HG02981 (cell line): ENCODE results near the gene FNBP1.

Experiments
- ATAC-seq: cut with Tn5 transposase; IDR thresholded peaks from one replicate; pipeline ENCODE4 v1.9.1; 2021; ENCODE audit warnings: mild to moderate bottlenecking, moderate library complexity; ENCODE audit not compliant: unreplicated experiment

Gene FNBP1

DNA sequence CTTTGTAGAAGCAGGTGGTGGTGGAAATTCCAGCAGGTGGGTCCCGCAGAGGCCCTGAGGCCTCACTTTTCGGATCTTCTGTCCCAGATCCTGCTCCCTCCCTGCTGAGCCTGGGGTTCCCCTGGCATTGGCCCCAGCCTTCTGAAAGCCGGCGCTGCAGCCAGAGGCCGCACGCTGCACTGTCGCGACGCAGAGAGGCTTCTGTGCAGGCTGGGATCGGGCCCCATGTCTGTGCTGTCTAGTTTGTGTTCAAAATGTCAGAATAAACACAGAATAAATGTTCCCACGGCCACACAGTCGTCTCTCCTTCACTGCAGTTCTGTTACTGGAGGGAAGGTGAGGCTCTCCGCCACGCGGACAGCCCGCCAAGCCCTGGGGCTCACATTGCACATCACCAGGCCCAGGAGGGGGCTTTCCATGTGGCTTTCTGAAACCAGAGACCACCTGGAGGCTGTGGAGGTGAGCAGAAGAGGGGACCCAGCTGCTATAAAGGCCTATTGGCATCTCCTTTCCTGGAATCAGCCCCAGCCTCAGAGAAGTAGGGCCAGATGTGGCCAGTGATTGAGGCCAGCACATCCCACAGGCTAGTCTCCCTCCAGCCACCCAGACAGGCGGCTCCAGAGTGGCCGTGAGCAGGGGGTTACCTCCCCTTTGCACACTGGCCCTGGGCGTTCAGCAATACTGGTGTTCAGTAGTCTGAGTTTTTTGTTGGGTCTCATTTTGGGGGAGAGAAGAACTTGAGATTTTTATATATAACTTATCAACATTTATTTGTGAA, 161.3 kb downstream of the FNBP1 start:
- ATAC-seq = no peak

DNA sequence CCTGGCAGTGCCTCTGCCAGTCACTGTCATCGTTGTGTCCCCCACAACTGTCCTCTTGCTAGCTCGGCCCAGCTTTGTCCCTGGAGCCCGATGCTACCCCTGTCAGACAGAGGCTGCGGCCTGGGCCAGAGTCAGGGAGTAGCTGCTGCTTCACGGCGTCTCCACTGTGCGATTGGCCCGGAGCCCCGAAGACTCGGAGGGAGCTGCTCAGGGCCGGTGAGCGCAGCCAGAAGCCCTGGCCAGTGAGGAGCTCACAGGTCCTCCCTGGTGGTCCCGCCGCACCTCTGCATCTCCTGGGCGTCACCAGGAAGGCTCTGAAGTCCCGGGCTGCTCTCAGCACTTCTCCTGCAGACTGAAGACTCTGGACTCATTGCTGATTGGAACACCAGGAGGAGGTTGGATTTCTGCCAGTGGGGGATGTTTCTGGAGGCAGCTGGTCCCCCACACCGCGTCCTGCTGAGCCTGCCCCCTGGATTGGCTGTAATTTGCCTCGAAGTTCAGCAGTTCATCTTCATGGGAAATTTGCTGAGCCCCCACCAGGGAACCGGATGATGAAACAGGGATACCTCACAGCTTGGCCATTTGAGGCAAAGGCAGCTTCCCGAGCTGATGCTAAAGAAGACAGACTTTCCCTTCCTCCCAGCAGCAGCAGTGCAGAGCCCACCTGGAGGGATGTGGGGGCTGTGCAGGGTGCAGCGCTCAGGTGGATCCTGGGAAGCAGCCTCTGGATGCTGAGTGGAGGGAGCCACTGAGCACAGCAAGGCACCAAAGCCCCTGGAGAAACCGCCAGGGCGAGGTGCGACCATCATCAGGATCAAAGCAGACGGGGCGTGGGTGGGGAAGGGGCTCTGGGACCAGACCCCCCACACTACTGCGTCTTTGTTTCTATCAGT, 162.1 kb downstream of the FNBP1 start:
- ATAC-seq = no peak

DNA sequence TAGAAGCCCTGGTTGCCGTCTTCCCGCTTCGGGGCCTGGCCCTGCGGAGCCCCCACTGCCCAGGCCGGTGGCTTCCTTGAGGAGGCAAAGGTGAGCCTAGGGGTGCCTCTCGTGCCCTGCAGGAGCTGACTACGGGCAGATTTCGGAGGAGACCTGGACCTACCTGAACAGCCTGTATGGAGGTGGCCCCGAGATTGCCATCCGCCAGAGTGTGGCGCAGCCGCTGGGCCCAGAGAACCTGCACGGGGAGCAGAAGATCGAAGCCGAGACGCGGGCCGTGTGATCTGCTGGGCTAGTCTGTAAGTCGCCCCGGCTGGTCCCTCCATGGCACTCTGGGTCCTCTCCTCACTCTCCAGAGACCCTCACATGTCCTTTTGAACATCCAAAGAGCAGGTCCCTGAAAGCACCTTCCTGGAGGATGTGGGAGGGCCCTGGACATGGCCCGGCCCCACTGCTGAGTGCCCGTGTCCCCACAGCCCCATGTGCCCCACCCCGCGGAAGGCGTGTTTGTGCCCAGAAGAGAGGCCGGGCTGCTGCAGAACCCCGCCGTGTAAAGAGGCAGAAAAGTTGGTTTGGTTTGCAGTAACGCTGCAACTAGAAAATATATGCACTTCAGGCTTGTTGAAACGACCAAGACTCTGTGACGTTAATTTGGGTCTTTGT, 162.9 kb downstream of the FNBP1 start:
- ATAC-seq = no peak

DNA sequence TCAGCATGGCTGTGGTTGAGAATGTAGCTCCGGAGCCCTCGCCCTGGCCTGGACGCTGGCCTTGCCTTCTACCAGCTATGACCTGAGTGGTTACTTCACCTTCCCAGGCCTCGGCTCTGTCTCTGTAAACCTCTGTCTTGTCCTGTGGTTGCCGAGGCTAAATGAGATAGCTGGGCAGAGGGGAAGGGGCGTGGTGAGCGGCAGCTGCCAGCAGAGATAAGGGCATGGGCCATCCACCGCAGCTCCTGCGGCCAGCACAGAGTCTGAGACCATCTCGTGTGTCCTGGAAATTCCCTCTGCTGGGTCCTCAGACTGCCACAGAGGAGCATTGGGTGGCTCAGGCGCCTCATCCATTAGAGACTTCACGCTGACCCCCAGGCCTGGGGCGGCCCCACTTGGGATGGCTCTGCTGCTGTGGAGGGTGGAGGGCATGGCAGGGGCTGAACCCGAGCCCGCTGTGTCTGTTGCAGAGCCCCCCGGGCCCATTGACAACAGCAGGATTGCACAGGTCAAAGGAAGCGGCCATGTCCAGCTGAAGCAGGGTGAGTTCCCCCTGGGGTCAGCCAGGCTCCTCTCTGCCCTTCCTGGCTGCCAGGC, 163.8 kb downstream of the FNBP1 start:
- ATAC-seq = no peak

DNA sequence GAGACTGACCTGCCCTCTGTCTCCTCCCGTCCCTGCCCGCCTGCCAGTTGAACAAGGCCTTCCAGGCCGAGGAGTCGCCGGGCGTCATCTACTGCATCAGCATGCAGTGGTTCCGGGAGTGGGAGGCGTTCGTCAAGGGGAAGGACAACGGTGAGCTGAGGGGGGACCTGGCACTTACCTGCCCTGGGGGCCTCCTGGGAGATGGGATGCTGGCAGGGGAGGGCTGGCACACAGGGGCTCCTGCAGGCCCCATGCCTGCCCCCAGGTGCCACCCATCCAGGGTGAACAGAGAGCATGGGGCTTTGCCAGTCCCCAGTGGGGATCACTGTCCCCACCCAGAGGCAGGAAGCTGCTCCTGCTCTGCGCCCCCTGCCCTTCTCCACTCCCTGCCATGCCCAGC, 164.7 kb downstream of the FNBP1 start:
- no peak for ATAC-seq

DNA sequence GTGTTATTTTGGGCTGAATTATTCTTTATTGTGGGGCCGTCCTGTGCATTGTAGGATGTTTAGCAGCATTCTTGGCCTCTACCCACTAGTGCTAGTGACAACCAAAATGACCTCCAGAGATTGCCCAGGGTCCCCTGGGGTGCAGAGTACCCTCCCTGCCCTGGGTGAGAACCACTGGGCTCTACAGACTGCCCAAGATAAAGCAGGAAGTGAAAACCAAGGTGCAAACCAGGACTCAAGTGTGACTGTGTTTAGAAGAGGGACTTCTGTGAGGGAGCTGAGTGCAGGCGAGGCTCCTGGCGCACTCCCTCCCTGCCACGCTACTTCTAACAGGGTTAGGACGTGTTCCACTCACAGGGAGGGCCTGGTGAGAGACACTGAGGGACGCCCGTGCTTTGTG, 166.2 kb downstream of the FNBP1 start:
- ATAC-seq = no peak

DNA sequence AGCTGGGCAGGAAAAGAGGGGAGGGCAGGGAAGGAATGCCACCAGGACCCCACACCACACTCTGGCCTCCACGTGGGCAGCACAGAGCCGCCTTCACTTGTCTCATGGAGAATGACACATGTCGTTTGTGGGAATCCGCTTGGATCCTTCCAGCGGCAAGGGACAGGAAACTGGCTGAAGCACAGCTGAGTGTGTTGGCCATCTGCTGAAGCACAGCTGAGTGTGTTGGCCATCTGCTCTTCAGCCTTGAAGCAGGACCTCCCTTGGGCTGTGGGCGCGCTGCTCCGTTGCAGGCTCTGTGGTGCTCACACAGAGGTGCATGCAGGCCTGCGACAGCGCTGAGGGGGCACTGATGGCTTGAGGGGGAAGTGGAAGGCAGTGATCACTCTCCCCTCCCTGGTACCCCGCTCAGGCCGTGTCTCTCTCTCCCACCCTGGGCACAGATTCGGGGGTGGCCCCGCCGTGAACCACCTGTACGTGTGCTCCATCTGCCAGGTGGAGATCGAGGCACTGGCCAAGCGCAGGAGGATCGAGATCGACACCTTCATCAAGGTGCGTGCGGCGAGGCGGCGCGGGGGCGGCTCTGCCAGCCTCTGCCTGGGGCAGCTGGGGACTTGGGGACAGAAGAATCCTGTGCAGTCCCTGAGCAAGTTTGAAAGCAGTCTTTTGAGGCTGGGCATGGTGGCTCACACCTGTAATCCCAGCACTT, 167.1 kb downstream of the FNBP1 start:
- ATAC-seq = no peak

DNA sequence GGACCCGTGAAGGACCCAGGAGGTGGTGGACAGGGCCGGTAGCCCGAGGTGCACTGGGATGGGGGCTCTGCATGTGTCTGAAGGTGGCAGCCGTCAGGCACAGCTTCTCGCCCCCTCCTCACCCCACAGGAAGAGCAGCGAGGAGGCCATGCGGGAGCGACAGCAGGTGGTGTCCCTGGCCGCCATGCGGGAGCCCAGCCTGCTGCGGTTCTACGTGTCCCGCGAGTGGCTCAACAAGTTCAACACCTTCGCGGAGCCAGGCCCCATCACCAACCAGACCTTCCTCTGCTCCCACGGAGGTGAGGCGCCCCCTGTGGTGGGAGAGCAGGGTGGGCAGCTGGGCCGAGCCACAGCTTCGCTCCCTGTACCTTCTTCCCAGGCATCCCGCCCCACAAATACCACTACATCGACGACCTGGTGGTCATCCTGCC, 167.8 kb downstream of the FNBP1 start:
- no peak for ATAC-seq

DNA sequence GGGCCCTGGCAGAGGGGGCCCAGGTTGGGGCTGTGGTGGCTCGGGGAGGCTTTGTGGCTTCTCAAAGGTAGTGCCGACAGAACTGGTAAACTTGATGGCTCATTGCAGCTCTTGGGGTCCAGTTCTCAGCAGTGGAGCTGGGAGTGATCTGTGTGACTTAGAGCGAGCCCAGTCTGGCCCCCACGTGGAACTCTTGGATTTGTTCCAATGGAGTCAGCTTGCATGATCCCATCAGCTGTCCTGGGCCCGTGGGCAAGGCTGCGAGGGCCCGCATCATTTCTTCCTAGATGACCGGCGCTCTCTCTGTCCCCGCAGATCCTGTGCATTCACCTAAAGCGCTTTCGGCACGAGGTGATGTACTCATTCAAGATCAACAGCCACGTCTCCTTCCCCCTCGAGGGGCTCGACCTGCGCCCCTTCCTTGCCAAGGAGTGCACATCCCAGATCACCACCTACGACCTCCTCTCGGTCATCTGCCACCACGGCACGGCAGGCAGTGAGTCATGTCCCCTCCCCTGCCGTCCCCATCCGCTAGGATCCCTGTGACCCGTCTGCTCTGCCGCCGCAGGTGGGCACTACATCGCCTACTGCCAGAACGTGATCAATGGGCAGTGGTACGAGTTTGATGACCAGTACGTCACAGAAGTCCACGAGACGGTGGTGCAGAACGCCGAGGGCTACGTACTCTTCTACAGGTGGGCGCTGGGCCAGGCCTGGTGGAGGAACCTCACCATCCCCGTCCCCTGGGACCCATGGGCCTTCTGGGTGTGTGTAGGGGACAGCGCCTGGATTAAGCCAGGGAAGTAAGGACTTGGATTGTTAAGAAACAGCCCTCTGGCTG, 168.5 kb downstream of the FNBP1 start:
- no peak for ATAC-seq

DNA sequence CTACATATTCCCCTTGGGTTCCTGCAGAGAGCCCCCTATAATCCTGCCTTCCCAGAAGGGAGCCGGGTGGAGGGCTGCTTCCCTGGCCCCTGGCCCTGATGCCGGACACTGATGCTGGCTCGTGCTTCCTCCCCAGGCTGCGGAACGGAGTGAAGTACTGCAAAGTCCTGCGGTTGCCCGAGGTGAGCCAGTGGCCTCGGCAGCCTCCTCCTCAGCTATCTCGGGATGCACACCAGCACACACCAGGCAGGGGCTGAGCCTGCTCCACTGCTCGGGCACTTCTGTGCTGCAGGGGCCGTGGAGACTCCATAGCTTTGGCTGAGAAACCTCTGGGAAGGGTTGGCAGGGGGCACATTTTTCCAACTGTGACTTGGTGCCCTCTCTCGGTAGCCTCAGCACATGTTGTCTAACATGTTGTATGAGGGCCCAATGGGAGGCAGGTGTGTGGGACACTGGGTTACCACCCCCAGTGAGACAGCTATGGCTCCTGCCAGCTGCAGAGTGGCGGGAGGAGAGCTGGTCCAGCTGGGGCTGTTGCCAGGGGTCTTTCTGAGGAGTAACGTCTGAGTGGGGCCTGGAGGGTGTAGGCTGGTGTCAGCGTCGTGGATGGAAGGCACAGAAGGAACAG, 169.3 kb downstream of the FNBP1 start:
- ATAC-seq = no peak

DNA sequence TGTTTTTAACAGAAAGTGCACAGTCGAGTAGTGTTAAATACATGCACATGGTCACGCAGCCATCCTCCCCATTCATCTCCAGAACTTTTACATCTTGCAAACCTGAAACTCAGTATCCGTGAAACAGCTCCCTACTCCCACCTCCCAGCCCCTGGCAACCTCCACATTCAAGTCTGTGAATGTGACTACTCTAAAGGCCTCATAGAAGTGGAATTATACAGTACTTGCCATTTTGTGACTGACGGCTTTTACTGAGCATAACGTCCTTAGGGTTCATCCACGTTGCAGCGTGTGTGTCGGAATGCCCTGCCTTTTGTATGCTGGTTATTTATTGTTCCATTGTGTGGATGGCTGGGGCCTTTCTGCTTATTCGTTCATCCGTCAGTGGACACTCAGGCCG, 171.9 kb downstream of the FNBP1 start:
- ATAC-seq = no peak

DNA sequence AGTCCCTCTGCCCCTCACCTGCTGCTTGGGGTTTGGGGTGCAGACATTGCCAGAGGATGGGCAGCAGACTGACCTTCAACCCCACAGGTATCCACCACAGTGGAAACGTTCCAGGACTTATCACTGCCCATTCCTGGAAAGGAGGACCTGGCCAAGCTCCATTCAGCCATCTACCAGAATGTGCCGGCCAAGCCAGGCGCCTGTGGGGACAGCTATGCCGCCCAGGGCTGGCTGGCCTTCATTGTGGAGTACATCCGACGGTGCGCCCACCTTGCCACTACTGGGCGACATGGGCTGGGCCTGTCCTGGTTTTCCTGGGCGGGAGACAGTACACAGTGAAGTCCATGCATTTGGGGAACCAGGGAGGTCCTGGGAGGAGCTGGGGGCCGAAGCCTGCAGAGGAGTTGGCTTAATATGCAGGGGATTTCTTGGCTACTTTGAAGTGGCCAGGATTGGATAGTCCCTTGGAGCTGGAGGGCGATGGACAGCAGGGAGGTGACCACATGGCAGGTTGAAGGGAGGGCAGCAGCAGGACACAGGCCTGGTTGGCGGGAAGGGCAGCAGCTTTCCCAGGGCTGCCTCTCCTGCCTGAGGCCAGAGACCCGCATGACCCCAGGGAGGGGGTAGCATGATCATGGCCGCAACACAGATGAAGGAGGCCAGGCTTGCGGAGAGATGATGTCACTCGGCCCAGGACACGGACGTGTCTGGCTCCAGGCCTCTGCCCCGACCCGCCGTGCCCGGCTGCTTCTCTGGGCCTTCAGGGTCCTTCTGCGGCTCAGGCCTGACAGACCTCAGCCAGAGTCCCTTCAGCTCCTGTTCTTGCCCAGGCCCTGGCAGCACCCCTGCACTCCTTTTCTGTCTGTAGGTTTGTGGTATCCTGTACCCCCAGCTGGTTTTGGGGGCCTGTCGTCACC, 173.1 kb downstream of the FNBP1 start:
- ATAC-seq = no peak

DNA sequence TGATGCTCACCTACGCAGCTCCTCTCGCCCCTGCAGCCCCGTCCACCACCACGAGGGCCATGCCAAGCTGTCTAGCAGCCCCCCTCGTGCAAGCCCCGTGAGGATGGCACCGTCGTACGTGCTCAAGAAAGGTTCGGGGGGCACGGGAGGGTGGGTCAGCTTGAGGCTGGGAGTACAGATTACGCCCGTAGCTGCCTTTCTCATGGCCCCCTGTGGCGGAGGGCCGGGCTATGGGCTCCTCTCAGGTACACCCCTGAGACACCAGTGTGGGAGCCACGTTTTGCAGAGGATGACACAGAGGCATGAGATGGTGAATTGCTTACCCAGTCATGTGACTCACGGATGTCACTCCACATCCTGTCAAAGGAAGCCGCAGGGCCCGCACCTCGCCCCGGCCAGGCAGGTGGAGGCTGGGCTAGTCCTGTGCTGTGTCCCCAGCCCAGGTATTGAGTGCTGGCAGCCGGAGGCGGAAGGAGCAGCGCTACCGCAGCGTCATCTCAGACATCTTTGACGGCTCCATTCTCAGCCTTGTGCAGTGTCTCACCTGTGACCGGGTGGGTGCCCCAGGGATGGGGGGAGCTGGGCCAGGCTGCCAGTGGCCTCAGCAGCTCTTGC, 174.0 kb downstream of the FNBP1 start:
- ATAC-seq = no peak

DNA sequence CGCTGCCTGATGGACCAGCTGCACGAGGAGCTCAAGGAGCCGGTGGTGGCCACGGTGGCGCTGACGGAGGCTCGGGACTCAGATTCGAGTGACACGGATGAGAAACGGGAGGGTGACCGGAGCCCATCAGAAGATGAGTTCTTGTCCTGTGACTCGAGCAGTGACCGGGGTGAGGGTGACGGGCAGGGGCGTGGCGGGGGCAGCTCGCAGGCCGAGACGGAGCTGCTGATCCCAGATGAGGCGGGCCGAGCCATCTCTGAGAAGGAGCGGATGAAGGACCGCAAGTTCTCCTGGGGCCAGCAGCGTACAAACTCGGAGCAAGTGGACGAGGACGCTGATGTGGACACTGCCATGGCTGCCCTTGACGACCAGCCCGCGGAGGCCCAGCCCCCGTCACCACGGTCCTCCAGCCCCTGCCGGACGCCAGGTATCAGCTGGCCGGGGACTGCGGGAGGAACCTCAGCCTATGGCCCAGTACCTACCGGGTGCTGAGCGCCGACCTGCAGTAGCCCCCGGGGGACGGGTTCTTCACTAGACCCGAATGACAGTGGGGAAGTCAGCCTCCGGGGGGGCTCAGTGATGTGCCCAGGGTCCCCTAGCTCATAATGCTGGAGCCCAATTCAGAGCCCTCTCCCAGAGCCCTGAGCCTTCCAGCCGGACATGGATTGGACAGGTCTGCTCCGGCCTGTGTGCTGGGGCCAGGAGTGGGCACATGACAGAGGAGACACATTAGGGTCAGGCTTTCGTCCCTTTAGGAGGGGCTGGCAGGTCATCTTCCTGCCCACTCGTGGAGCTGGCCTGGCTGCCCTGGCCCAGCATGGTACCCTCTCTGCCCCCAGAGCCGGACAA, 174.7 kb downstream of the FNBP1 start:
- no peak for ATAC-seq

DNA sequence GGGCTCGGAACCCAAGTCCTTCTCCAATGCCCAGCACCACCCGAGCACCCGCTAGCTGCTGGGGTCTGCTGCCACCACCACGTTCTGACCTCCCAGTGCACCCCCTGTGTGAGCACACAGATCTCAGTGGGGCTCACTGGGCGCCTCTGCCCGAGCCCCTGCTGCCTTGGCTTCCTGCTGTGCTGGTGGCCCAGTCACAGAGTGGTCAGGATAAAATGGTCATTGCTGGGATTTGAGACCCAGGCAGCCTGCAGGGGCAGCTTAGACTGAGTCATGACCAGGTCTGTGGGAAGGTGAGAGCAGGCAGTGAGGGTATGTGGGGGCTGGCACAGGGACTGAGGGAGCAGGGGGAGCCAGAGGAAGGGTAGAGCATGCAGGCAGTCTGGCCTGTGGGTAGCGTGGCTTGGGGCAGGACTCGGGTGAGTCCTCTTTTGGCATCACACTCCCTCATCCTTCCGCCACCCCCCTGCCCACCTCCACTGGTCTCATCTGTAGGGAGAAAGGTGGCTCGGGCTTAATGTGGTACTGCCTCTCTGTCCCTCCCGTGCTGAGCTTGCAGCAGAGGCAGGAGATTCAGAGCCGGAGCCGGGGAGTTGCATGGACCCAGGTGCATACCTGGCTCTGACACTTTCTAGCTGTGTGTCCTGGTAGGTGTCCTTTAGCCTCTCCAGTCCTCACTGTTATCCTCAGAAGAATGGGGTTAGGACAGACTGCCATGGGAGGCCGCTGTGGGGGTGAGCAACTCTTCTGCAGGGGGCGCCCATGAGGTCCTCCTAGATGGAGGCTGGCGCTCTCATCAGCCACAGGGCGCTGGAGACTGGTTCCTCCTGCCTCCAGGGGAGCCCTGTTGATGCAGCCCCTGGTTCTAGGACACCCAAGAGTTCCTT, 175.6 kb downstream of the FNBP1 start:
- ATAC-seq = no peak
